CD14-positive monocyte (primary cell): Measurements from ENCODE around the gene OR52A5. TPM values are rescaled to one million over a fixed set of nuclear protein-coding genes. Genes with fewer than 3 reads are reported as not detected.

Experiments
- DNase-seq, 3 donors: peaks; one replicate each; pipeline ENCODE4 v3.0.0-alpha.2; 2011 to 2022
- H2AFZ ChIP-seq: 2 replicates; pipeline ENCODE4 v1.6.0; 2012; ENCODE audit warnings: mild to moderate bottlenecking, low read depth, low read length, inconsistent platforms; ENCODE audit not compliant: insufficient read depth, poor library complexity, severe bottlenecking
- H3K27ac ChIP-seq, 2 donors: 1 replicate in 1 of 2; 2 replicates in 1 of 2; pipeline ENCODE4 v1.5.1; 2012 to 2013; ENCODE audit warnings: low read length in 2 of 2, control low read depth in 1 of 2, inconsistent platforms in 1 of 2, low read depth in 1 of 2, mild to moderate bottlenecking in 1 of 2
- H3K27me3 ChIP-seq, 2 donors: one replicate each; pipeline versions ENCODE4 v1.6.0 to v1.6.1; 2011 to 2013; ENCODE audit warnings: low read length in 2 of 2; ENCODE audit not compliant: control insufficient read depth in 2 of 2, insufficient read depth in 2 of 2
- H3K36me3 ChIP-seq, 2 donors: replicated peaks in 1 of 2; 1 replicate in 1 of 2; 2 replicates in 1 of 2; pipeline versions ENCODE4 v1.5.1 to v1.6.1; 2012 to 2013; ENCODE audit warnings: low read length in 2 of 2, control low read depth in 1 of 2, inconsistent platforms in 1 of 2, mild to moderate bottlenecking in 1 of 2; ENCODE audit not compliant: insufficient read depth in 2 of 2, control insufficient read depth in 1 of 2
- H3K4me1 ChIP-seq, 2 donors: 1 replicate in 1 of 2; 2 replicates in 1 of 2; pipeline versions ENCODE4 v1.5.1 to v1.6.1; 2012 to 2013; ENCODE audit warnings: low read length in 2 of 2, control low read depth in 1 of 2, inconsistent platforms in 1 of 2, mild to moderate bottlenecking in 1 of 2, moderate library complexity in 1 of 2; ENCODE audit not compliant: insufficient read depth in 2 of 2, control insufficient read depth in 1 of 2
- H3K4me2 ChIP-seq: replicated peaks from 2 replicates; pipeline ENCODE3; 2012; ENCODE audit warnings: low read length, moderate library complexity, mild to moderate bottlenecking; ENCODE audit not compliant: poor library complexity, severe bottlenecking; ENCODE audit errors: extremely low read depth
- H3K4me3 ChIP-seq, 3 experiments: fragments of 200-600 bp in 1 of 3; sonication (generic) in 1 of 3; replicated peaks in 1 of 3; 1 replicate in 2 of 3; 2 replicates in 1 of 3; pipeline ENCODE4 v1.5.1; 2011 to 2013; ENCODE audit warnings: low read length in 3 of 3, mild to moderate bottlenecking in 3 of 3, control low read depth in 2 of 3, low read depth in 2 of 3, inconsistent platforms in 1 of 3, moderate library complexity in 1 of 3
- H3K79me2 ChIP-seq: 2 replicates; pipeline ENCODE4 v1.6.0; 2012; ENCODE audit warnings: mild to moderate bottlenecking, control low read depth, inconsistent platforms, low read length, moderate library complexity; ENCODE audit not compliant: insufficient read depth
- H3K9ac ChIP-seq: 2 replicates; pipeline ENCODE4 v1.6.0; 2017; ENCODE audit warnings: low read length, mild to moderate bottlenecking; ENCODE audit not compliant: insufficient read depth, poor library complexity, severe bottlenecking
- H3K9me3 ChIP-seq, 2 donors: replicated peaks in 1 of 2; 1 replicate in 1 of 2; 2 replicates in 1 of 2; pipeline versions ENCODE4 v1.5.1 to v1.6.1; 2012 to 2013; ENCODE audit warnings: low read length in 2 of 2, control low read depth in 1 of 2; ENCODE audit not compliant: control insufficient read depth in 1 of 2, insufficient read depth in 1 of 2
- H4K20me1 ChIP-seq: 2 replicates; pipeline ENCODE4 v1.6.0; 2012; ENCODE audit warnings: mild to moderate bottlenecking, low read length, control low read depth, moderate library complexity; ENCODE audit not compliant: insufficient read depth
- H3K27ac Mint-ChIP-seq, 7 donors: one replicate each; pipeline ENCODE4 v1.8.0; 2020; ENCODE audit warnings: mild to moderate bottlenecking in 7 of 7, mixed read lengths in 7 of 7, moderate library complexity in 6 of 7, inconsistent platforms in 2 of 7
- H3K27me3 Mint-ChIP-seq, 3 donors: one replicate each; pipeline ENCODE4 v1.8.0; 2021 to 2022; ENCODE audit warnings: low read depth in 3 of 3, mild to moderate bottlenecking in 3 of 3, mixed read lengths in 3 of 3, moderate library complexity in 3 of 3, inconsistent platforms in 1 of 3
- H3K36me3 Mint-ChIP-seq, 2 donors: one replicate each; pipeline ENCODE4 v1.8.0; 2020; ENCODE audit warnings: mixed read lengths in 2 of 2, inconsistent platforms in 1 of 2, mild to moderate bottlenecking in 1 of 2
- H3K4me1 Mint-ChIP-seq: one replicate; pipeline ENCODE4 v1.8.0; 2020; ENCODE audit warnings: mild to moderate bottlenecking, mixed read lengths
- H3K4me3 Mint-ChIP-seq, 2 donors: one replicate each; pipeline ENCODE4 v1.8.0; 2020; ENCODE audit warnings: mild to moderate bottlenecking in 2 of 2, mixed read lengths in 2 of 2, moderate library complexity in 1 of 2
- H3K9me3 Mint-ChIP-seq, 7 donors: one replicate each; pipeline ENCODE4 v1.8.0; 2020 to 2022; ENCODE audit warnings: mixed read lengths in 7 of 7, mild to moderate bottlenecking in 6 of 7, moderate library complexity in 6 of 7, inconsistent platforms in 2 of 7
- CTCF ChIP-seq: fragments of 200-600 bp; IDR thresholded peaks from one replicate; pipeline ENCODE4 v1.8.0; 2022; ENCODE audit warnings: antibody characterized with exemption, mild to moderate bottlenecking
- WGBS: methylation state at CpG from one replicate; pipeline ENCODE4 v1.1.5; 2013; ENCODE audit warnings: missing lambda C conversion rate; ENCODE audit not compliant: insufficient coverage; 5-methylcytosine and 5-hydroxymethylcytosine counted together
- intact Hi-C, 2 donors: fragments of 100-400 bp; cut with micrococcal nuclease; formaldehyde crosslinking; loops; one replicate each; pipeline versions ENCODE4 v1.15.0 to v1.15.1; 2023
- polyA plus RNA-seq, 3 donors: library from polyadenylated mRNA; depleted of rRNA in 1 of 3; unstranded in 2 of 3; stranded (reverse) in 1 of 3; fragments of 300-500 nt in 2 of 3; fragments of >200 nt in 1 of 3; fragmentation: Illumina TruSeq in 2 of 3; gene quantifications; 1 replicate in 2 of 3; 2 replicates in 1 of 3; pipeline ENCODE4 v1.2.3, GENCODE V29; 2012 to 2021

OR52A5 gene
- polyA plus RNA-seq, 3 donors, result not detected

GRCh38 chr11:5096011-5096410 lies 42.1 kb downstream of the OR52A5 start:
- no peaks in the 10 kb centered on the region for H3K4me1 Mint-ChIP-seq
- no CpG with 5 or more reads among the region's 2 CpGs for WGBS
- Histone ChIP-seq H3K4me2 (no peak overlapping the region), H3K4me3 (no peak overlapping the region), H3K9me3 (no peaks in the 10 kb centered on the region), H3K9ac (no peak overlapping the region), H4K20me1 (no peaks in the 10 kb centered on the region), H2AFZ (no peak overlapping the region), H3K4me1 (no peaks in the 10 kb centered on the region), H3K27me3 (no peaks in the 10 kb centered on the region), H3K27ac (no peak overlapping the region), H3K36me3 (no peaks in the 10 kb centered on the region), H3K79me2 (no peaks in the 10 kb centered on the region)
- no peaks in the 10 kb centered on the region for H3K9me3 Mint-ChIP-seq
- intact Hi-C loops, result no loop called here
- no peak overlapping the region for H3K4me3 Mint-ChIP-seq
- DNase-seq, result no peak
- H3K27ac Mint-ChIP-seq, result no peak overlapping the region
- peaks cover 0 to 2% (median 2%) of the 10 kb centered on the region in 3 donors for H3K27me3 Mint-ChIP-seq
- H3K36me3 Mint-ChIP-seq, result no peaks in the 10 kb centered on the region
- TF ChIP-seq CTCF, result no peak

GRCh38 chr11:5092821-5093585 lies 45.2 kb downstream of the OR52A5 start:
- DNase-seq, result no peak
- H3K27me3 Mint-ChIP-seq, result peaks cover 0 to 2% (median 0%) of the 10 kb centered on the region in 3 donors
- H3K9me3 ChIP-seq, result no peaks in the 10 kb centered on the region
- H4K20me1 ChIP-seq, result no peaks in the 10 kb centered on the region
- H3K27me3 ChIP-seq, result no peaks in the 10 kb centered on the region
- no peaks in the 10 kb centered on the region for H3K4me1 ChIP-seq
- H3K27ac ChIP-seq, result no peak overlapping the region
- no peak overlapping the region for H2AFZ ChIP-seq
- 83% methylated on average over 1 of the region's 8 CpGs for WGBS
- H3K4me3 ChIP-seq, result no peak overlapping the region
- H3K4me2 ChIP-seq, result no peak overlapping the region
- H3K79me2 ChIP-seq, result no peaks in the 10 kb centered on the region
- H3K27ac Mint-ChIP-seq, result no peak overlapping the region
- no peaks in the 10 kb centered on the region for H3K9me3 Mint-ChIP-seq
- intact Hi-C loops, result no loop called here
- no peak overlapping the region for H3K4me3 Mint-ChIP-seq
- no peak for TF ChIP-seq CTCF
- H3K36me3 Mint-ChIP-seq, result no peaks in the 10 kb centered on the region
- no peaks in the 10 kb centered on the region for H3K4me1 Mint-ChIP-seq
- no peak overlapping the region for H3K9ac ChIP-seq
- H3K36me3 ChIP-seq, result no peaks in the 10 kb centered on the region
